IMR-90 (cell line): ENCODE results near the gene IBA57. TPM values are rescaled to one million over a fixed set of nuclear protein-coding genes. Genes with fewer than 3 reads are reported as not detected.
A peak's percentile ranks its signal among the peaks of the same experiment; 100 is the strongest.

ENCODE experiments used
- ATAC-seq: fragments of 200-7000 bp; cut with Tn5 transposase; 2 replicates; pipeline ENCODE4 v1.9.1; 2020; ENCODE audit warnings: low read depth, mild to moderate bottlenecking, moderate library complexity
- BruUV-seq: library from RNA; stranded (reverse); fragments of 400-500 nt; replicated peaks from 2 replicates; lab custom pipeline; 2021; lab: Mats Ljungman, UMichigan
- CTCF ChIA-PET: fragments of 300-600 bp; formaldehyde crosslinking; extraction: SDS; loops from one replicate; lab custom pipeline; 2021; ENCODE audit warnings: antibody characterized with exemption; lab: Yijun Ruan, JAX
- POLR2A ChIA-PET: fragments of 300-600 bp; sonication (Branson Sonifier 250); formaldehyde crosslinking; loops from one replicate; lab custom pipeline; 2022; ENCODE audit warnings: antibody characterized with exemption; ENCODE audit not compliant: unreplicated experiment; lab: Charles Lee
- DNase-seq: peaks from one replicate; pipeline ENCODE4 v3.0.0; 2013
- H2AFZ ChIP-seq: replicated peaks from 2 replicates; pipeline ENCODE3; 2013; ENCODE audit warnings: low read length, mild to moderate bottlenecking; ENCODE audit not compliant: poor library complexity
- H2AK5ac ChIP-seq: 2 replicates; pipeline ENCODE4 v1.6.1; 2013; ENCODE audit warnings: low read depth, low read length, inconsistent platforms
- H2AK9ac ChIP-seq: replicated peaks from 2 replicates; pipeline ENCODE3; 2013; ENCODE audit warnings: mild to moderate bottlenecking, low read depth, low read length, moderate library complexity; ENCODE audit not compliant: poor library complexity
- H2BK120ac ChIP-seq: 2 replicates; pipeline ENCODE4 v1.6.1; 2013; ENCODE audit warnings: low read depth, low read length, inconsistent platforms
- H2BK15ac ChIP-seq: 3 replicates; pipeline ENCODE4 v1.6.1; 2013; ENCODE audit warnings: low read depth, low read length, inconsistent platforms
- H2BK20ac ChIP-seq: 2 replicates; pipeline ENCODE4 v1.6.1; 2013; ENCODE audit warnings: low read depth, mild to moderate bottlenecking, inconsistent platforms, low read length, moderate library complexity
- H2BK5ac ChIP-seq: 2 replicates; pipeline ENCODE4 v1.6.1; 2013; ENCODE audit warnings: mild to moderate bottlenecking, low read depth, low read length, inconsistent platforms; ENCODE audit not compliant: poor library complexity, severe bottlenecking
- H3K14ac ChIP-seq: replicated peaks from 2 replicates; pipeline ENCODE4 v1.6.1; 2013; ENCODE audit warnings: low read depth, low read length, inconsistent platforms
- H3K18ac ChIP-seq: 2 replicates; pipeline ENCODE4 v1.6.1; 2013; ENCODE audit warnings: low read depth, low read length, control low read depth
- H3K23ac ChIP-seq: 2 replicates; pipeline ENCODE4 v1.6.1; 2013; ENCODE audit warnings: low read depth, low read length, inconsistent platforms
- H3K27ac ChIP-seq: 2 replicates; pipeline ENCODE4 v1.5.1; 2013; ENCODE audit warnings: mild to moderate bottlenecking, control low read depth, low read length; ENCODE audit not compliant: insufficient read depth
- H3K27me3 ChIP-seq: 2 replicates; pipeline ENCODE4 v1.6.1; 2013; ENCODE audit warnings: low read length; ENCODE audit not compliant: control insufficient read depth, insufficient read depth
- H3K36me3 ChIP-seq: 2 replicates; pipeline ENCODE4 v1.6.1; 2013; ENCODE audit warnings: low read length, mixed read lengths; ENCODE audit not compliant: control insufficient read depth, insufficient read depth
- H3K4ac ChIP-seq: 2 replicates; pipeline ENCODE4 v1.6.1; 2013; ENCODE audit warnings: low read depth, low read length, inconsistent platforms
- H3K4me1 ChIP-seq: 2 replicates; pipeline ENCODE4 v1.6.1; 2013; ENCODE audit warnings: low read length, mixed read lengths; ENCODE audit not compliant: control insufficient read depth, insufficient read depth
- H3K4me2 ChIP-seq: 2 replicates; pipeline ENCODE4 v1.6.1; 2013; ENCODE audit warnings: low read depth, mild to moderate bottlenecking, control low read depth, low read length, moderate library complexity
- H3K4me3 ChIP-seq: 2 replicates; pipeline ENCODE4 v1.5.1; 2013; ENCODE audit warnings: low read depth, mild to moderate bottlenecking, control low read depth, low read length, moderate library complexity; ENCODE audit not compliant: insufficient read depth
- H3K56ac ChIP-seq: 2 replicates; pipeline ENCODE4 v1.6.1; 2013; ENCODE audit warnings: low read length, inconsistent platforms; ENCODE audit not compliant: insufficient read depth; ENCODE audit errors: extremely low read depth
- H3K79me1 ChIP-seq, 2 experiments: 2 replicates each; pipeline ENCODE4 v1.6.1; 2013; ENCODE audit warnings: low read length in 2 of 2, inconsistent platforms in 1 of 2, low read depth in 1 of 2
- H3K9ac ChIP-seq: 2 replicates; pipeline ENCODE4 v1.6.1; 2013; ENCODE audit warnings: low read depth, low read length, control low read depth
- H3K9me1 ChIP-seq: 2 replicates; pipeline ENCODE4 v1.6.1; 2013; ENCODE audit warnings: low read length, inconsistent platforms; ENCODE audit not compliant: insufficient read depth
- H3K9me3 ChIP-seq: 2 replicates; pipeline ENCODE4 v1.6.1; 2013; ENCODE audit warnings: low read length; ENCODE audit not compliant: control insufficient read depth, insufficient read depth
- H4K20me1 ChIP-seq: 2 replicates; pipeline ENCODE4 v1.6.1; 2013; ENCODE audit warnings: low read length, inconsistent platforms; ENCODE audit not compliant: insufficient read depth
- H4K5ac ChIP-seq: 2 replicates; pipeline ENCODE4 v1.6.1; 2013; ENCODE audit warnings: mild to moderate bottlenecking, low read depth, low read length, control low read depth
- H4K8ac ChIP-seq, 2 experiments: 2 replicates each; pipeline ENCODE4 v1.6.1; 2013; ENCODE audit warnings: low read depth in 2 of 2, low read length in 2 of 2, control low read depth in 1 of 2, inconsistent platforms in 1 of 2
- H4K91ac ChIP-seq: 2 replicates; pipeline ENCODE4 v1.6.1; 2013; ENCODE audit warnings: low read depth, low read length, inconsistent platforms; ENCODE audit not compliant: insufficient read depth
- BHLHE40 ChIP-seq: fragments of 150-350 bp; IDR thresholded peaks from 2 replicates; pipeline ENCODE4 v1.6.1; 2016; ENCODE audit warnings: mild to moderate bottlenecking, low read depth, low read length
- CEBPB ChIP-seq: IDR thresholded peaks from 2 replicates; pipeline ENCODE4 v1.6.1; 2012; ENCODE audit warnings: low read depth, low read length, improper control_type of control experiment
- CHD1 ChIP-seq: IDR thresholded peaks from 2 replicates; pipeline ENCODE4 v1.6.1; 2012; ENCODE audit warnings: low read depth, low read length, improper control_type of control experiment
- CTCF ChIP-seq: conservative IDR thresholded peaks from 2 replicates; pipeline ENCODE4 v1.5.1; 2012; ENCODE audit warnings: mild to moderate bottlenecking, low read depth, low read length, improper control_type of control experiment
- ELK1 ChIP-seq: fragments of 150-350 bp; IDR thresholded peaks from 2 replicates; pipeline ENCODE4 v1.6.1; 2016; ENCODE audit warnings: low read depth, mild to moderate bottlenecking, low read length, moderate library complexity, borderline replicate concordance
- FOS ChIP-seq: fragments of 150-350 bp; IDR thresholded peaks from 2 replicates; pipeline ENCODE4 v1.6.1; 2016; ENCODE audit warnings: low read depth, low read length
- MAFK ChIP-seq: IDR thresholded peaks from 2 replicates; pipeline ENCODE4 v1.6.1; 2012; ENCODE audit warnings: low read depth, low read length, improper control_type of control experiment
- MAZ ChIP-seq: IDR thresholded peaks from 2 replicates; pipeline ENCODE4 v1.6.1; 2012; ENCODE audit warnings: low read depth, mild to moderate bottlenecking, low read length, improper control_type of control experiment, moderate library complexity, borderline replicate concordance
- NFE2L2 ChIP-seq: fragments of 150-350 bp; IDR thresholded peaks from 2 replicates; pipeline ENCODE4 v1.6.1; 2016; ENCODE audit warnings: low read depth, mild to moderate bottlenecking, low read length
- POLR2A ChIP-seq: IDR thresholded peaks from 2 replicates; pipeline ENCODE4 v1.6.1; 2012; ENCODE audit warnings: mild to moderate bottlenecking, low read depth, low read length
- RAD21 ChIP-seq: IDR thresholded peaks from 2 replicates; pipeline ENCODE4 v1.6.1; 2012; ENCODE audit warnings: low read length, improper control_type of control experiment
- RFX5 ChIP-seq: IDR thresholded peaks from 2 replicates; pipeline ENCODE4 v1.8.0; 2012; ENCODE audit warnings: low read depth, mild to moderate bottlenecking, low read length, moderate library complexity
- SMC3 ChIP-seq: fragments of 150-350 bp; IDR thresholded peaks from 2 replicates; pipeline ENCODE4 v1.6.1; 2016; ENCODE audit warnings: low read depth, mild to moderate bottlenecking, antibody characterized with exemption, low read length, moderate library complexity
- USF2 ChIP-seq: fragments of 150-350 bp; IDR thresholded peaks from 2 replicates; pipeline ENCODE4 v1.6.1; 2017; ENCODE audit warnings: mild to moderate bottlenecking, antibody characterized with exemption, low read length, low read depth
- WGBS, 2 experiments: methylation state at CpG; one replicate each; pipeline versions ENCODE4 v1.1.5 to v1.1.7; 2013; ENCODE audit warnings: missing lambda C conversion rate in 2 of 2; ENCODE audit not compliant: insufficient read length in 1 of 2; ENCODE audit errors: extremely low coverage in 2 of 2; 5-methylcytosine and 5-hydroxymethylcytosine counted together
- dilution Hi-C: fragments of 300-500 bp; cut with HindIII; formaldehyde crosslinking; loops from one replicate; pipeline ENCODE4 v1.14.3; 2018; ENCODE audit warnings: low sequenced_read_pairs; ENCODE audit not compliant: unreplicated experiment
- in situ Hi-C: fragments of 300-500 bp; cut with MboI; formaldehyde crosslinking; loops from 3 replicates; pipeline ENCODE4 v1.14.3; 2019; ENCODE audit warnings: low sequenced_read_pairs, inconsistent platforms, mixed read lengths
- intact Hi-C: fragments of 100-400 bp; cut with micrococcal nuclease; formaldehyde crosslinking; loops from 2 replicates; pipeline ENCODE4 v1.10.0; 2022
- polyA plus RNA-seq, 3 experiments: library from polyadenylated mRNA; depleted of rRNA; stranded (reverse); fragments of >200 nt; gene quantifications; 2 replicates each; pipeline ENCODE4 v1.2.3, GENCODE V29; 2012; ENCODE audit warnings: low replicate concordance in 1 of 3
- total RNA-seq: library from RNA; depleted of rRNA; stranded (reverse); fragments of >200 nt; gene quantifications from 2 replicates; pipeline ENCODE4 v1.2.3, GENCODE V29; 2012

Gene IBA57
- total and polyA plus RNA-seq, 2 of the 4 experiments (the other 2 are of a cell fraction), result 2.0 to 2.6 TPM

GRCh38 chr1:228172591-228173527 lies 7.3 kb downstream of the IBA57 start:
- Histone ChIP-seq H3K36me3 (0 out of 2 replicates have a peak, but pooled peaks cover 6% of the 10 kb centered on the region), H4K5ac (no peak overlapping the region), H3K4me3 (no peak overlapping the region), H3K79me1 (peaks cover 7 to 50% of the 10 kb centered on the region in 2 experiments), H3K4ac (no peak overlapping the region), H2AK5ac (no peak overlapping the region; the same call in 1 of the 2 replicates), H3K4me1 (peaks cover under 1% of the 10 kb centered on the region; the same call in 1 of the 2 replicates), H3K9ac (no peak overlapping the region), H3K56ac (no peak overlapping the region), H3K9me3 (no peaks in the 10 kb centered on the region; the same call in 1 of the 2 replicates), H3K23ac (no peak overlapping the region), H4K20me1 (peaks cover 11% of the 10 kb centered on the region), H4K8ac (no peak overlapping the region), H2BK5ac (no peak overlapping the region), H4K91ac (no peak overlapping the region), H3K9me1 (peaks cover 2% of the 10 kb centered on the region; the same call in 1 of the 2 replicates), H3K14ac (no peak overlapping the region), H3K27me3 (no peaks in the 10 kb centered on the region), H2AK9ac (peak overlapping the region; percentile 5), H3K4me2 (no peak overlapping the region), H2BK20ac (no peak overlapping the region), H2BK120ac (no peak overlapping the region), H3K27ac (no peak overlapping the region), H2AFZ (no peak overlapping the region), H2BK15ac (no peak overlapping the region), H3K18ac (no peak overlapping the region)
- DNase-seq (no peak), ATAC-seq (no peak)
- dilution Hi-C loops, result no loop called here
- POLR2A ChIA-PET, result no interaction called here
- intact Hi-C loops, result no loop called here
- CTCF ChIA-PET, result interaction anchor here (0.6 kb wide), 1 partner anchor 31 kb away, joined by 3 read pairs; no protein-coding TSS in a partner anchor
- in situ Hi-C loops, result no loop called here
- WGBS, 2 experiments, result 77% methylated on average over 2 of the region's 21 CpGs; no CpG with 5 or more reads in 1 of the 2 experiments
- BruUV-seq, result no TSS peak
- no peak for TF ChIP-seq MAFK
- no peak for TF ChIP-seq RFX5
- no peak for TF ChIP-seq USF2
- no peak for TF ChIP-seq POLR2A
- TF ChIP-seq CHD1, result no peak
- TF ChIP-seq BHLHE40, result no peak
- no peak for TF ChIP-seq RAD21
- no peak for TF ChIP-seq CTCF
- TF ChIP-seq MAZ, result no peak
- TF ChIP-seq FOS, result no peak
- TF ChIP-seq ELK1, result no peak
- no peak for TF ChIP-seq CEBPB
- no peak for TF ChIP-seq SMC3
- no peak for TF ChIP-seq NFE2L2
